ENCODE results near the gene GNB1L. TPM values are rescaled to one million over a fixed set of nuclear protein-coding genes. Genes with fewer than 3 reads are reported as not detected.

The GNB1L gene
- total RNA-seq, 1 donor from 2014 or later: 11.5 TPM

DNA sequence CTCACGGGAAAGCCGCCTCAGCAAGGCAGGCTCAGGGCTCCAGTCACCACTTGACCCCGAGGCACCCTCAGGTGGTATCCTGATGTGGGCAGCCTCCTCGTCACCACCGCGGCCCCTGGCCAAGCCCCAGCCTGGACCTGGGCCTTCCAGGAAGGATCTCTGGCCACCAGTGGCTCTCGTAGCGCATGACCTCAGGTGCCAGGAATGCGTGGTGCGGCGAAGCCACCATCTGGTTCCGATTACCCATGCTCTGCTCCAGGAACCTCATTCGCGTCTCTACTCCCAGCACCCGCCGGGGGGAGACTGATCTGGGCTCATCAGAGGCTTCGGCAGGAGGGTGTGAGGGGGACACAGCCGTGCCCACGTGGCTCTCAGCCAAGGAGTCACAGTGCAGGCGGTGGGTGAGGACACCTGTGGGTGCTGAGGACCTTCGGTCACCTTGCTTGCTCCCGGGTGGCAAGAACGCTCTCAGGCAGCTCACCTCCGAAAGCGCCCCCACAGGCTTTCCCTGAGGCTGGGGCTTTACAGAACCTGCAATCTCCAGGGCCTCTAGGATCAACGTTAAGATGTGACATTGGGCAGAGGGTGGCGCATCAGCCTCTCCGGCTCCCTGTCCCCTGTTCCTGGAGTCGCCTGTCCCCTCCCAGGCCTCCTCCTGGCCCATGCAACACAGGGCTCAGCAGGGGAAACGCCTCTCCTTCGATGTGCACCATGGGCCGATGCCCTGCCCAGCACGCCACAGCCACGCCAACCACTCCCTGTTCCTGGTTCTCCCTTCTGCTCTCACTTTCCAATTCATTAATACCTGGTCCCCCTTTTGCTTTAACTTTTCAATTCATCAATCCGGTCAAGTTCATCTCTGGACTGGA lies 55.1 kb downstream of the GNB1L start:
- TF ChIP-seq, protein P1, sequence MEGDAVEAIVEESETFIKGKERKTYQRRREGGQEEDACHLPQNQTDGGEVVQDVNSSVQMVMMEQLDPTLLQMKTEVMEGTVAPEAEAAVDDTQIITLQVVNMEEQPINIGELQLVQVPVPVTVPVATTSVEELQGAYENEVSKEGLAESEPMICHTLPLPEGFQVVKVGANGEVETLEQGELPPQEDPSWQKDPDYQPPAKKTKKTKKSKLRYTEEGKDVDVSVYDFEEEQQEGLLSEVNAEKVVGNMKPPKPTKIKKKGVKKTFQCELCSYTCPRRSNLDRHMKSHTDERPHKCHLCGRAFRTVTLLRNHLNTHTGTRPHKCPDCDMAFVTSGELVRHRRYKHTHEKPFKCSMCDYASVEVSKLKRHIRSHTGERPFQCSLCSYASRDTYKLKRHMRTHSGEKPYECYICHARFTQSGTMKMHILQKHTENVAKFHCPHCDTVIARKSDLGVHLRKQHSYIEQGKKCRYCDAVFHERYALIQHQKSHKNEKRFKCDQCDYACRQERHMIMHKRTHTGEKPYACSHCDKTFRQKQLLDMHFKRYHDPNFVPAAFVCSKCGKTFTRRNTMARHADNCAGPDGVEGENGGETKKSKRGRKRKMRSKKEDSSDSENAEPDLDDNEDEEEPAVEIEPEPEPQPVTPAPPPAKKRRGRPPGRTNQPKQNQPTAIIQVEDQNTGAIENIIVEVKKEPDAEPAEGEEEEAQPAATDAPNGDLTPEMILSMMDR (conservative IDR thresholded peaks at IDR 0.05; ENCODE audit: low read depth, low read length): no peak
- no peak overlapping the region for H3K4me3 ChIP-seq (ENCODE audit: low read depth, low read length)
- no peak for DNase-seq (ENCODE audit: low read depth)

DNA sequence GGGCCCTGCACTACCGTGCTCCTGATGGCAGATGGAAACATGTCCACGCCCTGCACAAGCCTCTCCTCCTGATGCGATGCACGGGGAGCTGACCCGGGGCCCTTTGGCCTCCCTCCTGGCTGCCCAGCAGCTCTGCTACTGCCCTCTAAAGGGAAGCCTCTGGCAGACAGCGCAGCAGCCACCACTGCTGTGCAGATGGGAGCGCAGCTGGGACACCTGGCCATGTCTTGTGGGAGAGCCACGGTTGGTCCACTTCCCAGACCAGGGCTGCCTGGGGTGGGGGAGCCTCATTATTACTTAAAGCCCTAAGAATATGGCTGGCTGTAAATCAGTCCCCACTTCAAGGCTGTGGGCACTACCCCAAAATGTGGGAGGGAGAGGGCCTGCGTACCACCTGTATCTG lies 55.8 kb downstream of the GNB1L start:
- TF ChIP-seq, protein P1 (conservative IDR thresholded peaks at IDR 0.05; ENCODE audit: low read depth, low read length): no peak
- no peak for DNase-seq (ENCODE audit: low read depth)
- H3K4me3 ChIP-seq (ENCODE audit: low read depth, low read length): no peak overlapping the region

DNA sequence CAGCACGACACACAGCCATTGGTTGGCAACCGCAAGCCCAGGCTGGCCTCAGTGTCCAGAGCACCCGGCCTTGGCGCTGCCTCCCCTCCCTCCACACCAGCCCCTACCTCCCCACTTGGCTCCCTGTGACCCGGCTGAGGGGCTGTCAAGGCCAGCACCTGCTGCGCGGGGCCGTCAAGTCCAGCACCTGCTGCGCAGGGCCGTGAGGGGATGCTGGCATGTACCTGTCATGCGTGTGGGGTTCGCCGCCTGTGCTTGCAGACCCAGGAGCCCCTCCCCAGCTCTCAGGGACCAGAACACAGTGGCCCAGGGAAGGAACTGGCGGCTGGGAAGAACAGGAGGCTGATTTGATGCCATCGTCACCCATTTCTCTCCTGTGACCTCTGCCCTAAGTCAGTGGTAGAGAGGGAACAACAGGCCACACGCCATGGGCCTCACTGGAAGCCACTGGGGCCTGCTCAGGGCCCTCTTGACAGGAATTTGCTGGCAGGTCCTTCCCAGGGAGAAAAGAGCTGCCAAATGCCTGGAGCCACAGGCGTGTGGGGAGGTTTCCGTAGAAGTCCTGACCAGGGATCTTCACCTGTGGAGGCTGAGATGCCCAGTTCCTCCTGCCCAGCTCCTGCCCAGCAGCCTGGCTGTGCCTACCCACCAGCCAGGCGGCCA lies 56.5 kb downstream of the GNB1L start:
- TF ChIP-seq, protein P1 (conservative IDR thresholded peaks at IDR 0.05; ENCODE audit: low read depth, low read length): no peak
- no peak for DNase-seq (ENCODE audit: low read depth)
- no peak overlapping the region for H3K4me3 ChIP-seq (ENCODE audit: low read depth, low read length)

DNA sequence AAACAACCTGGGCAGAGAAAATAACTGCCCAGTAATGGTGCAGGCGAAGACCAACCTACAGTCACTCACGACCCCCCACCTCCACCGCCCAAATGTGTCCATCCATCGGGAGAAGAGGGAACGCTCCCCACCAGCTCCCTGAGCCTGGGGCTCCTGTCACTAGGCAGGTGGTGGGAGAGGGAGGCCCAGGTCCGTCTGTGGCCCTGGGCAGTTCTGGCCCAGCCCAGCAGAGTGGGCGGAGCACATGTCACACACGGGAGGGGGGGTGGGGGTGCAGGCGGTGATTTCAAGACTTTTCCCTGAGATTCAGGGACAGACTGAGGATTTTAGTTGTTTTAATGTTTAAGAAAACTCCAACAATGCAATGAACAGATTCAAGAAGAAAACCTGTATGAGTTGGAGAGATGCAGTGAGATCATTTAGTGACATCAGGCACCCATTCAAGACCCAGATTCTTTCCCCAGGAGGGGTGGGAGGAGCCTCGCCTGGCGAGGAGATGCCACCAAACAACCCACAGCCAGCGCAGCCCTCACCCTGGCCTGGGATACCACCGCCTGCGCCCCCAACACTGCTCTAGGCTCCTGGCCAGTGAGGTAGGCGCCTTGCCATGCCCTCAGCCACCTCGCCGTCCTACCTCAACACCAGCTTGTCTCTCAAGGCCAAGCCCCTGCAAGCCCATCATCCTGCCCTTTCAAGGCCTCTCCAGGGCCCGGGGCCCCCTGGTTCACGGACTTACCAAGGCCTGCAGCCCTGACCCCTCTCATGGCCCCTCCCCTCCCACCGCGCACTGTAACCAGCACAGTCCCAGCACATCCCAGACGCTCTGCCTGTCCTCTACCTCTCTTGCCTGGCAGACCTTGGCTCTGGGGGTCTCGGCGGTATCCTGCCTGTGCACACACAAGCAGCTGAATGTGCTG lies 57.3 kb downstream of the GNB1L start:
- DNase-seq (ENCODE audit: low read depth): no peak
- TF ChIP-seq, protein P1 (conservative IDR thresholded peaks at IDR 0.05; ENCODE audit: low read depth, low read length): no peak
- no peak overlapping the region for H3K4me3 ChIP-seq (ENCODE audit: low read depth, low read length)

DNA sequence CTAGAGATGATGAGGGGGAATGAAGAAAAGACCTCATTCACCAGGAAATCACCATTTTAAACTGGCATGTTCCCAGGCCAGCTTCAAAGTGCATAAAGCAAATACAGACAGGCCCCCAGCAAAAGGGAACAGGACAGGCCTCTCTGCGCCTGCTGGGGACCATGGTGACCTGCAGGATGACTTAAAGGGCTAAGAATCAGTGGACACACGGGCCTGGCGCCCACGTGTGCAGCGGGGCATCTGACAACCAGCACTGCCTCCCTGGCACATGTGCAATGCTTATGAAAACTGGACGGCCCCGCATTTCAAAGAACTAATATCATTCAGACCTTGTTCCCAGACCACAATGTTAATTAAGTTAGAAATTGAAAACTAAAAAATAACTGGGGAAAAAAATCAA lies 58.5 kb downstream of the GNB1L start:
- TF ChIP-seq, protein P1 (conservative IDR thresholded peaks at IDR 0.05; ENCODE audit: low read depth, low read length): no peak
- no peak overlapping the region for H3K4me3 ChIP-seq (ENCODE audit: low read depth, low read length)
- no peak for DNase-seq (ENCODE audit: low read depth)

DNA sequence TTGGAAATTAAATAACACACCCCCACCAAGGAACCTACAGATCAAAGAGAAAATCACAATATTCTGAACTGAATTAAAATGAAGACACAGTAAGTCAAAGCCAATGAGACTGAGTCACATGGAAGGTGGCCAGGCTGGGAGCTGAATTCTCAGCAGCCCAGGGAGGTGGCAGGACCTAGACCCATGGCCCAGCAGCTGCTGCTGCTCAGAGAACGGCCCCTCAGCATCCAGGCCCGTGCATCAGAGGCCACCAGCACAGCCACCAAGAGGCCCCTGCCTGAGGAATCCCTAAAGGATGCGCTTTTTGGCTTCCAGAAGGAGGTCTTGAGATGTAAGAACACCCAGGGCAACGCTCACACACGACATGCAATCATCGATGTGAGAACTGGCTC lies 59.1 kb downstream of the GNB1L start:
- DNase-seq (ENCODE audit: low read depth): no peak
- TF ChIP-seq, protein P1 (conservative IDR thresholded peaks at IDR 0.05; ENCODE audit: low read depth, low read length): no peak
- no peak overlapping the region for H3K4me3 ChIP-seq (ENCODE audit: low read depth, low read length)
